Measurements from ENCODE around the gene TTC28.

Gene TTC28

DNA sequence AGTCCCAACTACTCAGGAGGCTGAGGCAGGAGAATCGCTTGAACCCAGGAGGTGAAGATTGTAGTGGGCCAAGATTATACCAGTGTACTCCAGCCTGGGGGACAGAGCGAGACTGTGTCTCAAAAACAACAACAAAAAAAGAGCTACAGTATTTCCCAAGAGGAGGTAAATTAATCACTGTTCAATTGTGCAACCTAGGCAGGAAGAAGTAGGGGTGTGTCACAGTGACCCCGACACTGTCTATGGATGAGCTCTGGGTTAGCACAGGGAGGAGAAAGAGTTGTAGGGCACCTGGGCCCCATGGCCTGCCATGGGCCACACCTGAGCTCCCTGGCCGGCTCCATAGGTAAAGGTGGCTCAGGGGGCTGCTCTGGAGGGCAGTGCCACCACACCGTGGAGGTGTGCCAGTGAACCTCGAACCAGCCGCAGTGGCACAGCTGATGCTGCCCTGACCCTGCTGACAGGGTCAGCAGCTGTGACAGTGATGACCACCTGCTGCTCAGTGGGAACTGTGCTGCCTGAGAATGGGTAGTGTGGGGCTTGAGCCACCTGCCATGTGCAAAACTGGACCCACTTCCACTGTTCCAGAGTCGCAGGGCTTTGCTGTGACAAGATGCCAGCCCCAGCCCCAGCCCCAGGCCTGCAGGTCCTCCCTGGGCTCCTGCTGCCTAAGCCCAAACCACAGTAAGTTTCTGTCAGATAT, 676.6 kb downstream of the TTC28 start:
- no peak for DNase-seq (ENCODE audit: low spot score)
- TF ChIP-seq, protein P1, sequence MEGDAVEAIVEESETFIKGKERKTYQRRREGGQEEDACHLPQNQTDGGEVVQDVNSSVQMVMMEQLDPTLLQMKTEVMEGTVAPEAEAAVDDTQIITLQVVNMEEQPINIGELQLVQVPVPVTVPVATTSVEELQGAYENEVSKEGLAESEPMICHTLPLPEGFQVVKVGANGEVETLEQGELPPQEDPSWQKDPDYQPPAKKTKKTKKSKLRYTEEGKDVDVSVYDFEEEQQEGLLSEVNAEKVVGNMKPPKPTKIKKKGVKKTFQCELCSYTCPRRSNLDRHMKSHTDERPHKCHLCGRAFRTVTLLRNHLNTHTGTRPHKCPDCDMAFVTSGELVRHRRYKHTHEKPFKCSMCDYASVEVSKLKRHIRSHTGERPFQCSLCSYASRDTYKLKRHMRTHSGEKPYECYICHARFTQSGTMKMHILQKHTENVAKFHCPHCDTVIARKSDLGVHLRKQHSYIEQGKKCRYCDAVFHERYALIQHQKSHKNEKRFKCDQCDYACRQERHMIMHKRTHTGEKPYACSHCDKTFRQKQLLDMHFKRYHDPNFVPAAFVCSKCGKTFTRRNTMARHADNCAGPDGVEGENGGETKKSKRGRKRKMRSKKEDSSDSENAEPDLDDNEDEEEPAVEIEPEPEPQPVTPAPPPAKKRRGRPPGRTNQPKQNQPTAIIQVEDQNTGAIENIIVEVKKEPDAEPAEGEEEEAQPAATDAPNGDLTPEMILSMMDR (IDR thresholded peaks at IDR 0.05; ENCODE audit: borderline replicate concordance, control extremely low read depth, extremely low read depth, insufficient read depth, missing control alignments) = no peak
- in situ Hi-C loops (cut with MboI; ENCODE audit: low sequenced_read_pairs, unreplicated experiment) = loop anchor here (10.0 to 25.0 kb wide), 2 partner anchors 118 to 1241 kb away; no protein-coding TSS in a partner anchor

DNA sequence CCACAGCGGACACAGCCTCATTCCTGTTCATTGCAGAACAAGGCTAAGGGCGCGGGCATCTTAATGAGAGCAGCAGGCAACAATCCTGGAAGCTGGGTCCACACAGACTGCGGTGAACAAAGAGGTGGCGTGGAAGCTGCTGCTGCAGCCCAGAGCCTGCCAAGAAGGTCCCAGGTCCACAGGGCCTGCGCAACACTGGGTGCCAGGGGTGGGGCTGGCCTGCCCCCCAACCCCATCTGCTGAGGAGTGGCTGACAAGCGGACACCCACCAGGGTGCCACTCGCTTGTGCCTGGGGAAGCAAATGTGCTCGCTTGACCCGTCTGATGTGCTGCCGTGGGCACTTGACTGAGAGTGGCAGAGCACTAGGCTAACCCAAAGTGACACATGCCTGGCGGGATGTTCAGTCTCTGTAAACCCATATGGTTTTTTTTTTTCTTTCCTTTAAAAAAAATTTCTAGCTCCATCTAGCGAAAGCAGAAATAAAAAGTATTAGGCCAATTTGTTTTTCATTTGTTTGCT, 677.4 kb downstream of the TTC28 start:
- in situ Hi-C loops (cut with MboI; ENCODE audit: low sequenced_read_pairs, unreplicated experiment) = loop anchor here (10.0 to 25.0 kb wide), 2 partner anchors 117 to 1240 kb away; no protein-coding TSS in a partner anchor
- no peak for DNase-seq (ENCODE audit: low spot score)

DNA sequence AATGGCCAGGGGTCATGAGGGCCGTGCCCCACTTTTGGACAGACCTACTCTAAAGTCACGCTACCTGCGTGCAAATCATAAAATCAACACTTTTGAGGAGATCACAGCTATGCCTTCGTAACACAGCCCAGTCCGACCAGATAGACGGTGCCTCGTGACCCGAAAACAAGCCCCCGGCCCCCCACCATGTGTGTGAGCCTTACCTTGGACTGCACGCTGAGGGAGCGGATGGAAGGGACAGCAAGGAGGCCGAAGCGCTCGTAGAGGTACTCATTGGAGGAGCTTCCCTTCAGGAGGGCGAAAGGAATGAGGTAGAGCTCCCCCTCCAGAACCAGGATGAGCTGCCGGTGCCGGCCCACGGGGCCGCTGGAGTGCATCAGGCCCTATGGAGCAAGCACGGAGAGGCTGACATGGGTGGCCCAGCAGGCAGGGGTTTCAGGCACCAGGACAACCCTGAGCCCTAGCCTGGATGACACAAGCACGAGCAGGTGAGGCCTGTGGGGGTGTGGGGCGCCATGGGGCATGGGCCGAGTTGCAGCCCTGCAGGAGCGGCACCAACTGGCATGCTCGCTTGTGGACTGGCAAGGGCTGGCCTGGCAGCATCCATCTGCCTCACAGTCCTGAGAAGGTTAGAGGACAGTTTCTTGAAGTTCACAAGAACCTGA, 678.3 kb downstream of the TTC28 start:
- DNase-seq (ENCODE audit: low spot score) = no peak
- TF ChIP-seq, protein P1 (IDR thresholded peaks at IDR 0.05; ENCODE audit: borderline replicate concordance, control extremely low read depth, extremely low read depth, insufficient read depth, missing control alignments) = no peak
- in situ Hi-C loops (cut with MboI; ENCODE audit: low sequenced_read_pairs, unreplicated experiment) = loop anchor here (10.0 to 25.0 kb wide), 2 partner anchors 117 to 1239 kb away; no protein-coding TSS in a partner anchor

More for the DNA sequence above, 677.4 kb downstream of the TTC28 start:
- TF ChIP-seq, protein P1 (IDR thresholded peaks at IDR 0.05; ENCODE audit: borderline replicate concordance, control extremely low read depth, extremely low read depth, insufficient read depth, missing control alignments) = no peak

DNA sequence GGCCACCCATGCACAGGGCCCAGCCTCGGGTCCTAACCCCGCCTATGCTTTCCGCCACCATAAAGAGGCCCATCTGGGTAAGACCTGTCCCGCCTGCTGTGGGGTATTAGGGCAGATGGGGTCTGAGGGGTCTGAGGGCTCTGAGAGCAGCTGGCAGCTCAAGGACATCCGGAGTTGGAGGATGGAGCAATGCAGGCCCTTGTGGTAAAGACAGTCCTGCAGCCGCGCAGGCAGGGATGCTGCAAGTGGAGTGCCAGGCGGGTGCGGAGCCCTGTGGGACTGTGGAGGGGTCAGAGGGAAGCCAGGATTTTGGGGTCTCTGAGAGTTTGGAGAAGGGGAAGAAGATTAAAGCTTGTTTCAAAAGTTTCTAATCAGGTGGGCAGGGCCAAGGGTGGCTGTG, 679.3 kb downstream of the TTC28 start:
- in situ Hi-C loops (cut with MboI; ENCODE audit: low sequenced_read_pairs, unreplicated experiment) = loop anchor here (10.0 to 25.0 kb wide), 2 partner anchors 116 to 1238 kb away; no protein-coding TSS in a partner anchor
- TF ChIP-seq, protein P1 (IDR thresholded peaks at IDR 0.05; ENCODE audit: borderline replicate concordance, control extremely low read depth, extremely low read depth, insufficient read depth, missing control alignments) = no peak

DNA sequence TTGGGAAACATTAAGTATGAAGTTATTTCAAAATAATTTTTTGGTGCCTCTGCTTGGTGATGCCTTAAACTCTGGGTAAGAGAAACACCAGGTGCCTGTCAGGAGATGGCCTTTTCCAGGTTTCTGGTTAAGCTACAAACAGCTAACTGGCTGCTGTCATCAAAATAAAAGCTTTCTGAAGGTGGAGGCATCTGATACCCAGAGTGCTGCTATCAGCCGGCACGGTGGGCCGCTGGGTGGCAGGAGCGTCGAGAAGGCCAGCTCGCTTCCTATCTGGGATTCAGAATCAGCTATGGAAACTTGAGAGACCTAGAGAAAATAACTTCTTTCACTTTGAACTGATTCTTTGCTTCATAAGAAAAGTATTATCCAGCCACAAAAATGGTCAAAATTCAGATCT, 679.8 kb downstream of the TTC28 start:
- in situ Hi-C loops (cut with MboI; ENCODE audit: low sequenced_read_pairs, unreplicated experiment) = loop anchor here (10.0 to 25.0 kb wide), 2 partner anchors 115 to 1238 kb away; no protein-coding TSS in a partner anchor
- TF ChIP-seq, protein P1 (IDR thresholded peaks at IDR 0.05; ENCODE audit: borderline replicate concordance, control extremely low read depth, extremely low read depth, insufficient read depth, missing control alignments) = no peak

More for the DNA sequence above, 679.3 kb downstream of the TTC28 start:
- no peak for DNase-seq (ENCODE audit: low spot score)

More for the DNA sequence above, 679.8 kb downstream of the TTC28 start:
- no peak for DNase-seq (ENCODE audit: low spot score)
